ENCODE results near the gene GRAP2. TPM values are rescaled to one million over a fixed set of nuclear protein-coding genes. Genes with fewer than 3 reads are reported as not detected.

GRAP2 gene
- total RNA-seq, 1 experiment from 2014 or later: 0.42 TPM

DNA sequence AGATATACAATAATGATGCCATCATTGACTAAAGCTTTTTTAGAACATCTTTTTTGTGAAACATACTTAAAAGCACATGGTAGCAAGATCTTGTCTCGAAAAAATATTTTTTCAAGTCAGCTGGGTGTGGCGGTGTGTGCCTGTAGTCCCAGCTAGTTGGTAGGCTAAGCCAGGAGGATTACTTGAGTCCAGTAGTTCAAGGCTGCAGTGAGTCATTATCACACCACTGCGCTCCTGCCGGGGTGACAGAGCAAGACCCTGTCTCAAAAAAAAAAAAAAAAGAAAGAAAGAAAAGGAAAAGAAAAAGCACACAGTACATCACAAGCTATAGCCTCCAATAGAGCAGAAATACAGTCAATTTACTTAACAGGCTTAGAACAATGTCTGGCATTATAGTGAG, 44.3 kb upstream of the GRAP2 start:
- TF ChIP-seq EZH2 (IDR thresholded peaks at IDR 0.05) (no peak), JUND (IDR thresholded peaks at IDR 0.05) (no peak)
- TF ChIP-seq, protein P1, sequence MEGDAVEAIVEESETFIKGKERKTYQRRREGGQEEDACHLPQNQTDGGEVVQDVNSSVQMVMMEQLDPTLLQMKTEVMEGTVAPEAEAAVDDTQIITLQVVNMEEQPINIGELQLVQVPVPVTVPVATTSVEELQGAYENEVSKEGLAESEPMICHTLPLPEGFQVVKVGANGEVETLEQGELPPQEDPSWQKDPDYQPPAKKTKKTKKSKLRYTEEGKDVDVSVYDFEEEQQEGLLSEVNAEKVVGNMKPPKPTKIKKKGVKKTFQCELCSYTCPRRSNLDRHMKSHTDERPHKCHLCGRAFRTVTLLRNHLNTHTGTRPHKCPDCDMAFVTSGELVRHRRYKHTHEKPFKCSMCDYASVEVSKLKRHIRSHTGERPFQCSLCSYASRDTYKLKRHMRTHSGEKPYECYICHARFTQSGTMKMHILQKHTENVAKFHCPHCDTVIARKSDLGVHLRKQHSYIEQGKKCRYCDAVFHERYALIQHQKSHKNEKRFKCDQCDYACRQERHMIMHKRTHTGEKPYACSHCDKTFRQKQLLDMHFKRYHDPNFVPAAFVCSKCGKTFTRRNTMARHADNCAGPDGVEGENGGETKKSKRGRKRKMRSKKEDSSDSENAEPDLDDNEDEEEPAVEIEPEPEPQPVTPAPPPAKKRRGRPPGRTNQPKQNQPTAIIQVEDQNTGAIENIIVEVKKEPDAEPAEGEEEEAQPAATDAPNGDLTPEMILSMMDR (IDR thresholded peaks at IDR 0.05 in 2 of 3, conservative IDR thresholded peaks at IDR 0.05 in 1 of 3; ENCODE audit: borderline replicate concordance in 1 of 3, insufficient read depth in 1 of 3, low read depth in 2 of 3, low read length in 2 of 3): no peak
- TF ChIP-seq, protein P2, sequence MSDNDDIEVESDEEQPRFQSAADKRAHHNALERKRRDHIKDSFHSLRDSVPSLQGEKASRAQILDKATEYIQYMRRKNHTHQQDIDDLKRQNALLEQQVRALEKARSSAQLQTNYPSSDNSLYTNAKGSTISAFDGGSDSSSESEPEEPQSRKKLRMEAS (IDR thresholded peaks at IDR 0.05): no peak
- no peak overlapping the region for H3K27ac ChIP-seq (ENCODE audit: low read depth, low read length)
- no peak for DNase-seq (ENCODE audit: low read depth, low spot score)
- intact Hi-C loops (cut with micrococcal nuclease): no loop called here
- H3K9ac ChIP-seq (ENCODE audit: low read length): no peak overlapping the region
- BruUV-seq (replicated peaks): no TSS peak
- POLR2A ChIA-PET: no interaction called here
- H3K36me3 ChIP-seq (ENCODE audit: control insufficient read depth in 1 of 2, insufficient read depth in 2 of 2, low read length in 2 of 2): no peaks in the 10 kb centered on the region
- H3K4me1 ChIP-seq (ENCODE audit: control insufficient read depth in 1 of 2, insufficient read depth in 2 of 2, low read length in 2 of 2): no peaks in the 10 kb centered on the region
- no peaks in the 10 kb centered on the region for H4K20me1 ChIP-seq (ENCODE audit: insufficient read depth)
- no peaks in the 10 kb centered on the region for H3K9me2 ChIP-seq (ENCODE audit: insufficient read depth)
- no peaks in the 10 kb centered on the region for H3K9me3 ChIP-seq (ENCODE audit: control insufficient read depth in 1 of 2, insufficient read depth in 1 of 2, low read depth in 1 of 2, low read length in 2 of 2)
- RAD21 ChIA-PET (ENCODE audit: low non-redundant PET in 1 of 2, low total read pairs in 2 of 2, uncharacterized antibody in 2 of 2, unreplicated experiment in 2 of 2): interaction anchor here (0.7 kb wide), 2 partner anchors 304 to 369 kb away, joined by 4 to 9 read pairs; no protein-coding TSS in a partner anchor
- H3K4me2 ChIP-seq (ENCODE audit: low read length): no peak overlapping the region
- CTCF ChIA-PET: no interaction called here
- H2AFZ ChIP-seq (ENCODE audit: low read depth, low read length, poor library complexity, severe bottlenecking): no peak overlapping the region
- no peaks in the 10 kb centered on the region for H3K79me2 ChIP-seq (ENCODE audit: insufficient read depth, low read length)
- H3K4me3 ChIP-seq (replicated peaks in 1 of 2; ENCODE audit: low read depth in 1 of 2, low read length in 2 of 2): no peak overlapping the region
- H3K27me3 ChIP-seq (ENCODE audit: insufficient read depth, low read length): peaks cover 69% of the 10 kb centered on the region
- no peak for ATAC-seq

DNA sequence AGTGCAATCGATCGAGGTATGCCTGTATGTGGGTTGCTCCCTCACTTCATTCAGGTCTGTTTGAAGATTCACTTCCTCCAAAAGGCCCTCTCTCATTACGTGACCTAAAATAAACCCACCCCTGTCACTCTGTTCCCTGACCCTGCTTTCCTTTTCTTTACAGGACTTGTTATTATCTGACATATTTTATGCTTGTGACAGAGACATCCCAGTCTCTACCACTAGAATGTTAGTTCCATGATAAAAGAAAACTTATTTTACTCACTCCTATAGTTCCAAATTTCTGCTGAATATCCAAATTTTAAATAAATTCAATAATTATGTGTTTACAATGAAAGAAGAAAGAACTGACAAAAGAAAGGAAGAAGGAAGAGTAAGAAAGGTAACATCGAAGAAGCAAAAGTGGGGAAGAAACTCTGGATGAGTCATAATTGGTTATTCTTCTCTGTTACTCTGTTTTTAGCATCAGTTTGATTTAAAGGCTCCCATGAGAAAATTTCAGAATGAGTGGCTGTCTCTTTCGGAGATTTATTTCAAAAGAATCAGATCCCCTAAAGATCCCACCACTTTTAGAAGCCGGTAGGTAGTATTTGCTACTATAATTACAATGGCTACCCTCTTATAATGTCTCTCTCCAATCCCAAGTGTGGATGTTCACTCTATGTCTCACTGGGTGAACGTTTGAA, 40.8 kb upstream of the GRAP2 start:
- ChIA-PET CTCF (no interaction called here), RAD21 (ENCODE audit: low non-redundant PET in 1 of 2, low total read pairs in 2 of 2, uncharacterized antibody in 2 of 2, unreplicated experiment in 2 of 2) (no interaction called here), POLR2A (interaction anchor here (1.6 kb wide), 1 partner anchor 12 kb away, joined by 4 read pairs; no protein-coding TSS in a partner anchor)
- no peak overlapping the region for H3K4me3 ChIP-seq (replicated peaks in 1 of 2; ENCODE audit: low read depth in 1 of 2, low read length in 2 of 2)
- H4K20me1 ChIP-seq (ENCODE audit: insufficient read depth): no peaks in the 10 kb centered on the region
- intact Hi-C loops (cut with micrococcal nuclease): no loop called here
- H3K4me1 ChIP-seq (ENCODE audit: control insufficient read depth in 1 of 2, insufficient read depth in 2 of 2, low read length in 2 of 2): no peaks in the 10 kb centered on the region
- H3K4me2 ChIP-seq (ENCODE audit: low read length): no peak overlapping the region
- H3K79me2 ChIP-seq (ENCODE audit: insufficient read depth, low read length): no peaks in the 10 kb centered on the region
- H3K27ac ChIP-seq (ENCODE audit: low read depth, low read length): no peak overlapping the region
- ATAC-seq (no peak), DNase-seq (ENCODE audit: low read depth, low spot score) (no peak)
- no peak overlapping the region for H2AFZ ChIP-seq (ENCODE audit: low read depth, low read length, poor library complexity, severe bottlenecking)
- no TSS peak for BruUV-seq (replicated peaks)
- no peaks in the 10 kb centered on the region for H3K9me3 ChIP-seq (ENCODE audit: control insufficient read depth in 1 of 2, insufficient read depth in 1 of 2, low read depth in 1 of 2, low read length in 2 of 2)
- H3K27me3 ChIP-seq (ENCODE audit: insufficient read depth, low read length): peaks cover 81% of the 10 kb centered on the region
- no peaks in the 10 kb centered on the region for H3K36me3 ChIP-seq (ENCODE audit: control insufficient read depth in 1 of 2, insufficient read depth in 2 of 2, low read length in 2 of 2)
- H3K9me2 ChIP-seq (ENCODE audit: insufficient read depth): no peaks in the 10 kb centered on the region
- H3K9ac ChIP-seq (ENCODE audit: low read length): no peak overlapping the region
- no peak for TF ChIP-seq ELF1 (IDR thresholded peaks at IDR 0.05; ENCODE audit: borderline replicate concordance, low read depth)
- TF ChIP-seq POLR2AphosphoS5 (IDR thresholded peaks at IDR 0.05; ENCODE audit: low read depth, low read length): no peak
- no peak for TF ChIP-seq JUND (IDR thresholded peaks at IDR 0.05)
- TF ChIP-seq EZH2phosphoT487 (IDR thresholded peaks at IDR 0.05; ENCODE audit: borderline replicate concordance): no peak
- TF ChIP-seq POLR2A (IDR thresholded peaks at IDR 0.05; ENCODE audit: borderline replicate concordance, extremely low read depth, insufficient read depth, insufficient read length): no peak
- TF ChIP-seq, protein P3, sequence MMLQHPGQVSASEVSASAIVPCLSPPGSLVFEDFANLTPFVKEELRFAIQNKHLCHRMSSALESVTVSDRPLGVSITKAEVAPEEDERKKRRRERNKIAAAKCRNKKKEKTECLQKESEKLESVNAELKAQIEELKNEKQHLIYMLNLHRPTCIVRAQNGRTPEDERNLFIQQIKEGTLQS (IDR thresholded peaks at IDR 0.05): no peak
- TF ChIP-seq, protein P4, sequence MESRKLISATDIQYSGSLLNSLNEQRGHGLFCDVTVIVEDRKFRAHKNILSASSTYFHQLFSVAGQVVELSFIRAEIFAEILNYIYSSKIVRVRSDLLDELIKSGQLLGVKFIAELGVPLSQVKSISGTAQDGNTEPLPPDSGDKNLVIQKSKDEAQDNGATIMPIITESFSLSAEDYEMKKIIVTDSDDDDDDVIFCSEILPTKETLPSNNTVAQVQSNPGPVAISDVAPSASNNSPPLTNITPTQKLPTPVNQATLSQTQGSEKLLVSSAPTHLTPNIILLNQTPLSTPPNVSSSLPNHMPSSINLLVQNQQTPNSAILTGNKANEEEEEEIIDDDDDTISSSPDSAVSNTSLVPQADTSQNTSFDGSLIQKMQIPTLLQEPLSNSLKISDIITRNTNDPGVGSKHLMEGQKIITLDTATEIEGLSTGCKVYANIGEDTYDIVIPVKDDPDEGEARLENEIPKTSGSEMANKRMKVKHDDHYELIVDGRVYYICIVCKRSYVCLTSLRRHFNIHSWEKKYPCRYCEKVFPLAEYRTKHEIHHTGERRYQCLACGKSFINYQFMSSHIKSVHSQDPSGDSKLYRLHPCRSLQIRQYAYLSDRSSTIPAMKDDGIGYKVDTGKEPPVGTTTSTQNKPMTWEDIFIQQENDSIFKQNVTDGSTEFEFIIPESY (IDR thresholded peaks at IDR 0.05; ENCODE audit: extremely low read depth, insufficient replicate concordance, low read length): no peak
- TF ChIP-seq ZFX (IDR thresholded peaks at IDR 0.05): no peak
- no peak for TF ChIP-seq EGR1 (IDR thresholded peaks at IDR 0.05; ENCODE audit: low read depth)
- no peak for TF ChIP-seq SIN3A (IDR thresholded peaks at IDR 0.05; ENCODE audit: low read depth)
- no peak for TF ChIP-seq FOSL1 (IDR thresholded peaks at IDR 0.05; ENCODE audit: low read depth)
